ENCODE results near the gene HOXB3.

DNA sequence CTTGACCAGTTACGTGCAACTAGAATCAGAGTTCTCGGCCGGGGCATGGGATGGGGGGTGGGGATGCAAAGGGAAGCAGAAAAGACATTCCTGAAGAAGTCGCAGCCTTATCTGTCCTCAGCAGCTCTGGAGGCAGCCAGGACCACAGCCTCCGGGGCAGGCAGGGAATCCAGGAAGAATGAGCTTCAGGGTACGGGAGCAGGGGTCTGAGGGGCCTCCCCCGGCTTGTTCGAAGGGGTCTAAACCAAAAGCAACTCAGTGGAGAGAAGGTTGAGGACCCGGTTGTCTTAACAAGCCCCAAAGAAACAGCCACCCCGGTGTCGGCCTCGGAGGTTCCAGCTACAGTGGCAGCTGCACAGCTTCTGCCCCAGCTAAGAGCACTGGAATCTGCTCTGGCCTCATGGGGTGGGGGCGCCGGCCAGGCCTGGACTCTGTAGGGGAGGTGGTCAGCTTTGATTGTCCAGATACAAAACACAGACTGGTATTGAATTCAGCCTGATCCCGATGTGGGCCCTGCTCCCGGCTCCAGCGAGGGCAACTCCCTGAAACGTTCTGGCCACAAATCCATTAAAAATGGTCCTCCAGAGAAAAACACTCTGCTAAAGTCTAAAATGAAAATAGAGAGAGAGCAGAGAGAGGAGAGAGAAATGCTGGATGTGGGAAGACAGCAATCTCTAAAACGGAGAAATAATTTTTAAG is 19.6 kb downstream of the HOXB3 start:
- TF ChIP-seq, protein P1, sequence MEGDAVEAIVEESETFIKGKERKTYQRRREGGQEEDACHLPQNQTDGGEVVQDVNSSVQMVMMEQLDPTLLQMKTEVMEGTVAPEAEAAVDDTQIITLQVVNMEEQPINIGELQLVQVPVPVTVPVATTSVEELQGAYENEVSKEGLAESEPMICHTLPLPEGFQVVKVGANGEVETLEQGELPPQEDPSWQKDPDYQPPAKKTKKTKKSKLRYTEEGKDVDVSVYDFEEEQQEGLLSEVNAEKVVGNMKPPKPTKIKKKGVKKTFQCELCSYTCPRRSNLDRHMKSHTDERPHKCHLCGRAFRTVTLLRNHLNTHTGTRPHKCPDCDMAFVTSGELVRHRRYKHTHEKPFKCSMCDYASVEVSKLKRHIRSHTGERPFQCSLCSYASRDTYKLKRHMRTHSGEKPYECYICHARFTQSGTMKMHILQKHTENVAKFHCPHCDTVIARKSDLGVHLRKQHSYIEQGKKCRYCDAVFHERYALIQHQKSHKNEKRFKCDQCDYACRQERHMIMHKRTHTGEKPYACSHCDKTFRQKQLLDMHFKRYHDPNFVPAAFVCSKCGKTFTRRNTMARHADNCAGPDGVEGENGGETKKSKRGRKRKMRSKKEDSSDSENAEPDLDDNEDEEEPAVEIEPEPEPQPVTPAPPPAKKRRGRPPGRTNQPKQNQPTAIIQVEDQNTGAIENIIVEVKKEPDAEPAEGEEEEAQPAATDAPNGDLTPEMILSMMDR (conservative IDR thresholded peaks at IDR 0.05 in 1 of 2, IDR thresholded peaks at IDR 0.05 in 1 of 2; ENCODE audit: extremely low read depth in 1 of 2, insufficient read depth in 1 of 2, low read depth in 1 of 2, low read length in 2 of 2), result no peak
- TF ChIP-seq EZH2 (IDR thresholded peaks at IDR 0.05; ENCODE audit: borderline replicate concordance, low read length), result no peak

Data from mammary epithelial cell (primary cell).